H1 (cell line): ENCODE measurements around the gene PC. TPM values are rescaled to one million over a fixed set of nuclear protein-coding genes. Genes with fewer than 3 reads are reported as not detected.

ENCODE experiments used
- CTCF ChIA-PET: fragments of 300-600 bp; sonication (Branson Sonifier 250); formaldehyde crosslinking; loops from one replicate; lab custom pipeline; 2021; ENCODE audit not compliant: partially characterized antibody; lab: Charles Lee
- POLR2A ChIA-PET: fragments of 300-600 bp; sonication (Branson Sonifier 250); formaldehyde crosslinking; loops from one replicate; lab custom pipeline; 2021; ENCODE audit warnings: inconsistent platforms; ENCODE audit not compliant: partially characterized antibody; lab: Charles Lee
- DNase-seq, 2 experiments: peaks; one replicate each; pipeline versions ENCODE4 v3.0.0 to v3.0.0-alpha.2; 2010 to 2022; ENCODE audit warnings: low spot score in 2 of 2, low read depth in 1 of 2, mixed read lengths in 1 of 2
- FAIRE-seq: peaks from 2 replicates; lab custom pipeline; 2011; peaks lifted over from hg19 to GRCh38; lab: Jason Lieb, UNC
- H2AFZ ChIP-seq: 2 replicates; pipeline ENCODE4 v1.8.1; 2012; ENCODE audit warnings: low read length, inconsistent platforms
- H2AK5ac ChIP-seq: 2 replicates; pipeline ENCODE4 v1.6.1; 2013; ENCODE audit warnings: low read depth, low read length
- H2BK120ac ChIP-seq: replicated peaks from 2 replicates; pipeline ENCODE3; 2013; ENCODE audit warnings: low read depth, low read length, inconsistent platforms
- H2BK12ac ChIP-seq: 2 replicates; pipeline ENCODE4 v1.6.1; 2013; ENCODE audit warnings: low read depth, low read length
- H2BK15ac ChIP-seq: 2 replicates; pipeline ENCODE4 v1.6.1; 2013; ENCODE audit warnings: low read length
- H2BK20ac ChIP-seq: 2 replicates; pipeline ENCODE4 v1.6.1; 2013; ENCODE audit warnings: low read length
- H2BK5ac ChIP-seq: 2 replicates; pipeline ENCODE4 v1.6.1; 2013; ENCODE audit warnings: low read depth, low read length
- H3K14ac ChIP-seq: 2 replicates; pipeline ENCODE4 v1.6.1; 2013; ENCODE audit warnings: inconsistent platforms; ENCODE audit not compliant: insufficient read length
- H3K18ac ChIP-seq: 2 replicates; pipeline ENCODE4 v1.6.1; 2013; ENCODE audit warnings: low read length; ENCODE audit errors: extremely low read depth
- H3K23ac ChIP-seq: 2 replicates; pipeline ENCODE4 v1.6.1; 2013; ENCODE audit warnings: inconsistent platforms; ENCODE audit not compliant: insufficient read length
- H3K23me2 ChIP-seq: 2 replicates; pipeline ENCODE4 v1.6.1; 2013; ENCODE audit warnings: low read depth, low read length
- H3K27ac ChIP-seq: 2 replicates; pipeline ENCODE4 v1.6.1; 2011; ENCODE audit warnings: low read depth, low read length, inconsistent platforms
- H3K27me3 ChIP-seq, 4 experiments: replicated peaks in 1 of 4; 1 replicate in 1 of 4; 2 replicates in 3 of 4; pipeline versions ENCODE4 v1.6.1 to v1.8.1; 2011 to 2013; ENCODE audit warnings: low read length in 3 of 4, mild to moderate bottlenecking in 3 of 4, inconsistent platforms in 2 of 4, mixed read lengths in 2 of 4, moderate library complexity in 1 of 4; ENCODE audit not compliant: control insufficient read depth in 3 of 4, insufficient read depth in 3 of 4; ENCODE audit errors: extremely low read depth in 1 of 4
- H3K36me3 ChIP-seq, 4 experiments: 2 replicates each; pipeline versions ENCODE4 v1.6.1 to v1.8.1; 2011 to 2013; ENCODE audit warnings: mild to moderate bottlenecking in 4 of 4, low read length in 3 of 4, moderate library complexity in 2 of 4, control low read depth in 1 of 4, inconsistent platforms in 1 of 4; ENCODE audit not compliant: insufficient read depth in 4 of 4, control insufficient read depth in 2 of 4
- H3K4ac ChIP-seq: replicated peaks from 2 replicates; pipeline ENCODE3; 2013; ENCODE audit warnings: low read length, low read depth, mixed read lengths, inconsistent platforms; ENCODE audit not compliant: insufficient read length
- H3K4me1 ChIP-seq, 4 experiments: replicated peaks in 1 of 4; 1 replicate in 1 of 4; 2 replicates in 3 of 4; pipeline versions ENCODE4 v1.6.1 to v1.8.1; 2011 to 2013; ENCODE audit warnings: low read length in 3 of 4, inconsistent platforms in 2 of 4, mixed read lengths in 1 of 4; ENCODE audit not compliant: insufficient read depth in 4 of 4, control insufficient read depth in 3 of 4
- H3K4me2 ChIP-seq, 2 experiments: 2 replicates each; pipeline versions ENCODE4 v1.6.1 to v1.8.1; 2011 to 2013; ENCODE audit warnings: low read depth in 2 of 2, low read length in 2 of 2, control low read depth in 1 of 2, inconsistent platforms in 1 of 2, mild to moderate bottlenecking in 1 of 2; ENCODE audit not compliant: insufficient read depth in 1 of 2
- H3K4me3 ChIP-seq, 4 experiments: fragments of 200-600, 300-600 bp in 1 of 4; sonication (generic), shearing (Covaris generic), sonication (Bioruptor Twin) in 1 of 4; 2 replicates each; pipeline versions ENCODE4 v1.5.1 to v1.8.1; 2011 to 2016; ENCODE audit warnings: low read length in 4 of 4, low read depth in 3 of 4, control low read depth in 2 of 4, inconsistent platforms in 2 of 4, mild to moderate bottlenecking in 2 of 4, mixed read lengths in 1 of 4, moderate library complexity in 1 of 4; ENCODE audit not compliant: insufficient read depth in 2 of 4; ENCODE audit errors: extremely low read depth in 1 of 4
- H3K56ac ChIP-seq: replicated peaks from 2 replicates; pipeline ENCODE3; 2013; ENCODE audit warnings: low read depth, mild to moderate bottlenecking, mixed read lengths, low read length, inconsistent platforms; ENCODE audit not compliant: insufficient read length
- H3K79me1 ChIP-seq: 2 replicates; pipeline ENCODE4 v1.6.1; 2013; ENCODE audit warnings: low read depth, low read length, control low read depth
- H3K79me2 ChIP-seq, 2 experiments: 2 replicates each; pipeline versions ENCODE4 v1.6.1 to v1.8.1; 2012 to 2013; ENCODE audit warnings: low read length in 2 of 2, mild to moderate bottlenecking in 2 of 2, inconsistent platforms in 1 of 2; ENCODE audit not compliant: insufficient read depth in 2 of 2, control insufficient read depth in 1 of 2
- H3K9ac ChIP-seq, 4 experiments: replicated peaks in 1 of 4; 1 replicate in 1 of 4; 2 replicates in 3 of 4; pipeline versions ENCODE4 v1.6.1 to v1.8.1; 2011 to 2013; ENCODE audit warnings: low read depth in 3 of 4, low read length in 3 of 4, control low read depth in 2 of 4, mild to moderate bottlenecking in 2 of 4, moderate library complexity in 2 of 4, inconsistent platforms in 1 of 4; ENCODE audit errors: extremely low read depth in 1 of 4
- H3K9me3 ChIP-seq, 2 experiments: 2 replicates each; pipeline versions ENCODE4 v1.6.1 to v1.8.1; 2012 to 2013; ENCODE audit warnings: mild to moderate bottlenecking in 2 of 2, moderate library complexity in 2 of 2, control low read depth in 1 of 2, inconsistent platforms in 1 of 2, low read depth in 1 of 2, low read length in 1 of 2, mixed read lengths in 1 of 2; ENCODE audit not compliant: insufficient read depth in 2 of 2
- H4K20me1 ChIP-seq, 2 experiments: replicated peaks in 1 of 2; 2 replicates each; pipeline versions ENCODE3 to v1.8.1; 2011 to 2013; ENCODE audit warnings: inconsistent platforms in 2 of 2, low read length in 2 of 2, mild to moderate bottlenecking in 1 of 2; ENCODE audit not compliant: insufficient read depth in 2 of 2, control insufficient read depth in 1 of 2
- H4K5ac ChIP-seq: 2 replicates; pipeline ENCODE4 v1.6.1; 2013; ENCODE audit warnings: low read length, low read depth, mixed read lengths, inconsistent platforms; ENCODE audit not compliant: insufficient read length
- H4K8ac ChIP-seq: 2 replicates; pipeline ENCODE4 v1.8.0; 2013; ENCODE audit warnings: mild to moderate bottlenecking, moderate library complexity, low read length, inconsistent platforms; ENCODE audit not compliant: insufficient read depth; ENCODE audit errors: extremely low read depth
- H4K91ac ChIP-seq: replicated peaks from 2 replicates; pipeline ENCODE3; 2013; ENCODE audit warnings: low read length, mixed read lengths, inconsistent platforms; ENCODE audit not compliant: insufficient read length
- BCL11A ChIP-seq, 2 experiments: IDR thresholded peaks; one replicate each; pipeline ENCODE4 v1.6.1; 2011; ENCODE audit warnings: low read depth in 2 of 2, low read length in 2 of 2, mild to moderate bottlenecking in 2 of 2
- CHD2 ChIP-seq: IDR thresholded peaks from 2 replicates; pipeline ENCODE4 v1.6.1; 2012; ENCODE audit warnings: low read length, improper control_type of control experiment
- CREB1 ChIP-seq: IDR thresholded peaks from 2 replicates; pipeline ENCODE4 v1.6.1; 2012; ENCODE audit warnings: inconsistent platforms
- EZH2 ChIP-seq: fragments of 200-600 bp; sonication (generic); IDR thresholded peaks from 2 replicates; pipeline ENCODE4 v1.7.1; 2012; ENCODE audit warnings: low read depth, mild to moderate bottlenecking, moderate library complexity, low read length, inconsistent platforms; ENCODE audit not compliant: severe bottlenecking
- GTF2F1 ChIP-seq: IDR thresholded peaks from 2 replicates; pipeline ENCODE4 v1.6.1; 2012; ENCODE audit warnings: low read depth, low read length, improper control_type of control experiment, borderline replicate concordance
- JUN ChIP-seq: IDR thresholded peaks from 2 replicates; pipeline ENCODE4 v1.6.1; 2011; ENCODE audit warnings: low read depth, mild to moderate bottlenecking, improper control_type of control experiment, low read length
- MAX ChIP-seq: IDR thresholded peaks from 2 replicates; pipeline ENCODE4 v1.6.1; 2012; ENCODE audit warnings: inconsistent platforms
- POLR2A ChIP-seq, 2 experiments: IDR thresholded peaks; 1 replicate in 1 of 2; 2 replicates in 1 of 2; pipeline ENCODE4 v1.6.1; 2011; ENCODE audit warnings: low read depth in 2 of 2, low read length in 2 of 2, mild to moderate bottlenecking in 2 of 2; ENCODE audit errors: control extremely low read depth in 1 of 2
- SP2 ChIP-seq: IDR thresholded peaks from 2 replicates; pipeline ENCODE4 v1.6.1; 2012; ENCODE audit warnings: mild to moderate bottlenecking, low read length, inconsistent platforms
- TAF7 ChIP-seq: optimal IDR thresholded peaks from 2 replicates; pipeline ENCODE3; 2011; ENCODE audit warnings: low read depth, mild to moderate bottlenecking, inconsistent platforms, low read length, moderate library complexity, borderline replicate concordance
- WGBS, 2 experiments: shearing (Covaris generic) in 1 of 2; methylation state at CpG; one replicate each; pipeline versions ENCODE4 v1.1.6 to v1.1.7; 2013 to 2015; ENCODE audit warnings: low lambda C conversion rate in 2 of 2, mixed read lengths in 2 of 2, inconsistent platforms in 1 of 2, low coverage in 1 of 2, missing lambda C conversion rate in 1 of 2; ENCODE audit not compliant: insufficient replicate concordance in 2 of 2, insufficient coverage in 1 of 2, insufficient read length in 1 of 2; ENCODE audit errors: extremely low coverage in 1 of 2, missing lambda C conversion rate in 1 of 2; 5-methylcytosine and 5-hydroxymethylcytosine counted together
- polyA plus RNA-seq, 7 experiments: library from polyadenylated mRNA; depleted of rRNA in 3 of 7; stranded (reverse) in 5 of 7; unstranded in 2 of 7; fragments of >200 nt in 5 of 7; fragments of 200-250 nt in 2 of 7; gene quantifications; 1 replicate in 5 of 7; 2 replicates in 1 of 7; 4 replicates in 1 of 7; pipeline versions ENCODE4 v1.2.1 to v1.2.3, GENCODE V29; 2011 to 2013; ENCODE audit warnings: missing spikeins in 2 of 7, mixed read lengths in 2 of 7
- total RNA-seq: library from RNA; stranded (reverse); fragmentation: NEBNext Ultra II Directional; extraction: Animal tissue kit (Norgen Biotek cat#: 25700); gene quantifications from 2 replicates; pipeline ENCODE4 v1.2.1, GENCODE V29; 2021

PC gene
- total and polyA plus RNA-seq, 2 of the 8 experiments (the other 6 are each of a cell fraction or from before 2014, with no cell fraction given) = 11.5 to 27.5 TPM

- no peak overlapping the region for H2AK5ac ChIP-seq
- no peak overlapping the region for H3K14ac ChIP-seq
- H2AFZ ChIP-seq = no peak overlapping the region
- no peak overlapping the region for H3K18ac ChIP-seq
- H4K91ac ChIP-seq = no peak overlapping the region
- H3K56ac ChIP-seq = no peak overlapping the region
- H4K5ac ChIP-seq = no peak overlapping the region
- no peak overlapping the region for H2BK20ac ChIP-seq
- H3K23ac ChIP-seq = no peak overlapping the region
- TF ChIP-seq BCL11A (IDR thresholded peaks at IDR 0.05; ENCODE audit: low read depth in 2 of 2, low read length in 2 of 2) (no peak), GTF2F1 (no peak), SP2 (no peak), CREB1 (no peak), CHD2 (no peak), MAX (no peak), TAF7 (no peak), EZH2 (no peak), JUN (no peak), POLR2A (IDR thresholded peaks at IDR 0.05; ENCODE audit: control extremely low read depth in 1 of 2, low read depth in 2 of 2, low read length in 2 of 2) (no peak)
- H3K23me2 ChIP-seq = no peaks in the 10 kb centered on the region
- no peak overlapping the region for H3K9ac ChIP-seq
- H2BK5ac ChIP-seq = no peak overlapping the region
- FAIRE-seq (no peak), DNase-seq (no peak)
- H2BK15ac ChIP-seq = no peak overlapping the region
- ChIA-PET POLR2A (interaction anchor here (2.5 kb wide), 1 partner anchor 12 kb away, joined by 7 read pairs; the partner anchor contains the start of gene PC), CTCF (interaction anchor here (0.5 to 1.8 kb wide), 7 partner anchors 9 to 173 kb away, joined by 3 to 5 read pairs (median 3); no protein-coding TSS in a partner anchor)
- H4K20me1 ChIP-seq = no peaks in the 10 kb centered on the region
- H3K4ac ChIP-seq = no peak overlapping the region
- no peaks in the 10 kb centered on the region for H3K27me3 ChIP-seq
- H3K9me3 ChIP-seq = no peaks in the 10 kb centered on the region
- peaks cover 0 to 3% (median 0%) of the 10 kb centered on the region in 4 experiments; a peak in 1 of 7 replicates for H3K4me1 ChIP-seq
- no peak overlapping the region for H4K8ac ChIP-seq
- WGBS, 2 experiments = 87 to 100% methylated on average over 2 to 5 of the region's 5 CpGs
- H3K4me2 ChIP-seq = no peak overlapping the region
- H3K79me2 ChIP-seq = no peaks in the 10 kb centered on the region
- H3K36me3 ChIP-seq = no peaks in the 10 kb centered on the region
- H3K27ac ChIP-seq = no peak overlapping the region
- H2BK12ac ChIP-seq = no peak overlapping the region
- no peak overlapping the region for H3K4me3 ChIP-seq
- H2BK120ac ChIP-seq = no peak overlapping the region
- H3K79me1 ChIP-seq = no peaks in the 10 kb centered on the region
Measured at GRCh38 chr11:66970807-66971442, 12.7 kb upstream of the PC start.
